HepG2 (cell line): ENCODE data around the gene LYSMD3. TPM values are rescaled to one million over a fixed set of nuclear protein-coding genes. Genes with fewer than 3 reads are reported as not detected.

Experiments used
- ATF5 ChIP-seq: sonication (generic); formaldehyde crosslinking; IDR thresholded peaks from 2 replicates; pipeline ENCODE4 v1.4.0; 2020; ENCODE audit warnings: mild to moderate bottlenecking, low read depth, missing genetic modification reagents
- HNF1A ChIP-seq, 2 experiments: sonication (generic) in 1 of 2; formaldehyde crosslinking in 1 of 2; IDR thresholded peaks; 2 replicates each; pipeline versions ENCODE4 v1.4.0 to v1.6.1; 2016 to 2020; ENCODE audit warnings: borderline replicate concordance in 1 of 2, low read depth in 1 of 2, mild to moderate bottlenecking in 1 of 2, missing genetic modification reagents in 1 of 2
- KIAA2018 ChIP-seq: sonication (generic); formaldehyde crosslinking; IDR thresholded peaks from 2 replicates; pipeline ENCODE4 v1.5.0; 2020; ENCODE audit warnings: mild to moderate bottlenecking, missing genetic modification reagents, borderline replicate concordance
- PAX8 ChIP-seq: sonication (generic); formaldehyde crosslinking; IDR thresholded peaks from 2 replicates; pipeline ENCODE4 v1.8.0; 2022; ENCODE audit warnings: mild to moderate bottlenecking, missing genetic modification reagents, borderline replicate concordance
- SMARCC2 ChIP-seq: fragments of 450-650 bp; IDR thresholded peaks from 2 replicates; pipeline ENCODE4 v1.6.1; 2017; ENCODE audit warnings: antibody characterized with exemption, mild to moderate bottlenecking
- USF2 ChIP-seq, 2 experiments: sonication (generic) in 1 of 2; formaldehyde crosslinking in 1 of 2; IDR thresholded peaks; 2 replicates each; pipeline versions ENCODE4 v1.5.1 to v1.6.1; 2011 to 2020; ENCODE audit warnings: borderline replicate concordance in 1 of 2, low read depth in 1 of 2, low read length in 1 of 2, mild to moderate bottlenecking in 1 of 2, missing genetic modification reagents in 1 of 2, moderate library complexity in 1 of 2
- ZC3H13 ChIP-seq: sonication (generic); formaldehyde crosslinking; IDR thresholded peaks from 2 replicates; pipeline ENCODE4 v1.8.1; 2023; ENCODE audit warnings: mild to moderate bottlenecking, missing genetic modification reagents, moderate library complexity
- ZKSCAN8 ChIP-seq: IDR thresholded peaks from 2 replicates; pipeline ENCODE4 v1.6.1; 2016; ENCODE audit warnings: borderline replicate concordance, missing genetic modification reagents, missing compliant biosample characterization
- ZNF296 ChIP-seq: sonication (generic); formaldehyde crosslinking; conservative IDR thresholded peaks from 2 replicates; pipeline ENCODE4 v1.5.0; 2020; ENCODE audit warnings: mild to moderate bottlenecking, missing genetic modification reagents
- ZNF383 ChIP-seq: sonication (generic); formaldehyde crosslinking; IDR thresholded peaks from 2 replicates; pipeline ENCODE4 v1.4.0; 2020; ENCODE audit warnings: missing genetic modification reagents, mild to moderate bottlenecking, borderline replicate concordance
- polyA plus RNA-seq, 8 experiments: library from polyadenylated mRNA; depleted of rRNA in 3 of 8; stranded (reverse) in 7 of 8; unstranded in 1 of 8; fragments of >200 nt; fragmentation: Illumina TruSeq in 4 of 8; extraction: Trizol in 4 of 8; gene quantifications; 2 replicates each; pipeline versions ENCODE4 v1.2.1 to v1.2.3, GENCODE V29; 2011 to 2016; ENCODE audit warnings: low read depth in 4 of 8, missing spikeins in 1 of 8, mixed read lengths in 1 of 8; ENCODE audit not compliant: insufficient read depth in 1 of 8
- total RNA-seq, 5 experiments: library from RNA; depleted of rRNA; stranded (reverse); fragments of >200 nt; fragmentation: Illumina TruSeq; extraction: Trizol; gene quantifications; 2 replicates each; pipeline ENCODE4 v1.2.3, GENCODE V29; 2016; ENCODE audit warnings: low read depth in 1 of 5

Gene LYSMD3
- total and polyA plus RNA-seq, 2 of the 13 experiments (the other 11 are each of a cell fraction or from before 2014, with no cell fraction given) = 9.1 to 13.8 TPM

- no peak; the same call in 1 of the 2 replicates for TF ChIP-seq KIAA2018 (CRISPR knock-in tag)
- TF ChIP-seq HNF1A (IDR thresholded peaks at IDR 0.05; ENCODE audit: low read depth) = no peak
- peak; percentile 81 for TF ChIP-seq HNF1A (CRISPR knock-in tag; IDR thresholded peaks at IDR 0.05; ENCODE audit: borderline replicate concordance)
- peak; percentile 40; the same call in 1 of the 2 replicates for TF ChIP-seq ZC3H13 (CRISPR knock-in tag)
- peak; percentile 85; the same call in 1 of the 2 replicates for TF ChIP-seq PAX8
- TF ChIP-seq ZNF296 (CRISPR knock-in tag) = no peak
- TF ChIP-seq ZKSCAN8 = peak; percentile 16; the same call in 1 of the 2 replicates
- TF ChIP-seq SMARCC2 = no peak
- no peak for TF ChIP-seq USF2 (IDR thresholded peaks at IDR 0.05; ENCODE audit: low read depth, low read length)
- peak; percentile 36; the same call in 1 of the 2 replicates for TF ChIP-seq USF2 (CRISPR knock-in tag; IDR thresholded peaks at IDR 0.05; ENCODE audit: borderline replicate concordance)
- peak; percentile 92; the same call in 1 of the 2 replicates for TF ChIP-seq ATF5
- peak; percentile 94; the same call in 1 of the 2 replicates for TF ChIP-seq ZNF383 (CRISPR knock-in tag)
These were observed at the start of gene LYSMD3 (continued) for GRCh38 chr5:90529194-90529938.
